ENCODE data around the gene SRD5A2.

The SRD5A2 gene, protein sequence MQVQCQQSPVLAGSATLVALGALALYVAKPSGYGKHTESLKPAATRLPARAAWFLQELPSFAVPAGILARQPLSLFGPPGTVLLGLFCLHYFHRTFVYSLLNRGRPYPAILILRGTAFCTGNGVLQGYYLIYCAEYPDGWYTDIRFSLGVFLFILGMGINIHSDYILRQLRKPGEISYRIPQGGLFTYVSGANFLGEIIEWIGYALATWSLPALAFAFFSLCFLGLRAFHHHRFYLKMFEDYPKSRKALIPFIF

GRCh38 chr2:31580321-31581117 is at the start of gene SRD5A2:
SRD5A2 (minus strand) TSS chr2:31580938; CDS start chr2:31580900, 38 bp downstream.
- DNase-seq, result no peak

- DNase-seq, result no peak
These were observed 25.8 kb upstream of the SRD5A2 start for GRCh38 chr2:31606509-31606908.

DNA sequence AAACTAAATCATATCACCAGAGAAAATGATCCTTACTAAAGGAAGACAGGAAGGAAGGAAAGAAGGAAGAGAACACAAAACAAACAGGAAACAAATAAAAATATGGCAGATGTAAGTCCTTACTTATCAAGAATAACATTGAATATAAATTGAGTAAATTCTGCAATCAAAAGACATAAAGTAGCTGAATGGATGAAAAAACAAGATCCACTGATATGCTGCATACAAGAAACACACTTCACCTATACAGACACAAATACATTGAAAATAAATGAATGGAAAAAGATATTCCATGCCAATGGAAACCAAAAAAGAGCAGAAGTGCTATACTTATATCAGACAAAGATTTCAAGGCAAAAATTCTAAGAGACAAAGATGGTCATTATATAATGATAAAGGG is 18.0 kb upstream of the SRD5A2 start:
- no peak for DNase-seq

GRCh38 chr2:31586230-31586629 is 5.5 kb upstream of the SRD5A2 start:
- DNase-seq, result no peak

DNA sequence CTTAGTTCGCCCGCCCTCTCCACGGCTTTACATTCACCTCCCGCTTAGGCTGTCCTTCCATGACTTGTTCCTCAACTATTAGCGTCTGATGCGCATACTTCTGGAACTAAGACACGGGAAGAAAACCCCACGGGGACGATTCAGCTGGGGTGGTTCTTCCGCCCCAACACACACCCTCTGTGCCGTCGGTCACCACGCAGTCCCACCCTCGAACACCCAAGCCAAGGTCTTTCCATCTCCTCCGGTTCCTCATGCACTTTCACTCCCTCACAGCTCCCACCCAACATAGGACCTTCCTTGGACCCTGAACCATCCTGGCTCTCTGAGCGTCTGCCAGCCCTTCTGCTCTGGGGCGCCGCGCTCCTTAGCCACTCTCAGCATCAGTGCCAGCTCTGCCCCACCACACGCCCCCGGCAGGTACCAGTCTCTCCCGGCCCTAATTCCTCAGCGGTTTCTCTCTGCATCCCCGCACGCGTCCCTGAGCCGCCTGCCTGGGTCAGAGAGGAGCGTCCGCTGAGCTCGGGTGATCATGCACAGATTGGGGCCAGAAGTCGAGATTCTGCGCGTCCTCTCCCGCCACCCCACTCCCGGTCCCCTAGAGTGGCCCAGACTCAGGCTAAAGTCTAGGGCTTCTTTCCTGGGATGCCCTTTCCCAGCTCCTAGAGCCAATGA is 522 bp upstream of the SRD5A2 start:
- no peak for DNase-seq

- no peak for DNase-seq
These were observed 780 bp downstream of the SRD5A2 start for GRCh38 chr2:31579996-31580320.

GRCh38 chr2:31578316-31578715 is 2.4 kb downstream of the SRD5A2 start:
- DNase-seq, result no peak

DNA sequence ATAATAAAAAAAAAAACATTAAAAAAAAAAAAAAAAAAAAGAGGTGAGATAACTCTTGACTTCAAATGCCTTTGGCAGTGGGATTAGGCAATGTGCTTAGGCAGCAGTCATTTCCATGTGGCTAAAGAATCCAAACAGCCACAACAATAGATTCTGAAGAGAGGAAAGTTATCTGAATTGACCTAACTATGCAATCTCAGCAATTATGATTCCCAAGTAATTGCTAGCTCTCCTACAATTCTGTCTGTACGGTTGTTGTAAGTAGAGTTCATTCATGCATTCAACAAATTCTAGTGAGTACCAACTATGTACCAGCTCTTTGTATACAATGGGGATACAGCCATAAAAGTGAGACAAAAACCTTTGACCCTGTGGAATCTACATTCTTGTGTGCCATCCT is 3.6 kb downstream of the SRD5A2 start:
- no peak for DNase-seq

- no peak for DNase-seq
These were observed 12.0 kb downstream of the SRD5A2 start for GRCh38 chr2:31568585-31569201.

DNA sequence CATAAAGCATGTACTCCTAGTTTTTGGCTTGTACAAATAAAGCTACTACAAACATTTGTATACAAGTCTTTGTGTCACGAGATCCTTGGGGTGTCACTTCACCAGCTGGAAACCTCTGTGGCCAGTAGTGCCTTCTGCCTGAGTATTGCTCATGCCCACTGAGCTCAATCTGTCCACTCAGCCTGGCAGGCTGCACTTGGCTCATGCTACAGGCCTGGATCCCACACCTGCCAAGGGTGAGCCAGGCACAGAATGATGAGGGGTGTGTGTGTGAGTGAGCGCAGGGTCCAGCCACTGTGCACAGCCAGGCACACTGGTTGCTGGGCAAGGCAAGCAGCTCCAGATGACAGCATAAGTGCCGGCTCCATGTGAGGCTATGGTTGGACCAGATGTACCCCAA is 13.1 kb downstream of the SRD5A2 start:
- no peak for DNase-seq

- DNase-seq, result no peak
These were observed 17.4 kb downstream of the SRD5A2 start for GRCh38 chr2:31563273-31563839.

DNA sequence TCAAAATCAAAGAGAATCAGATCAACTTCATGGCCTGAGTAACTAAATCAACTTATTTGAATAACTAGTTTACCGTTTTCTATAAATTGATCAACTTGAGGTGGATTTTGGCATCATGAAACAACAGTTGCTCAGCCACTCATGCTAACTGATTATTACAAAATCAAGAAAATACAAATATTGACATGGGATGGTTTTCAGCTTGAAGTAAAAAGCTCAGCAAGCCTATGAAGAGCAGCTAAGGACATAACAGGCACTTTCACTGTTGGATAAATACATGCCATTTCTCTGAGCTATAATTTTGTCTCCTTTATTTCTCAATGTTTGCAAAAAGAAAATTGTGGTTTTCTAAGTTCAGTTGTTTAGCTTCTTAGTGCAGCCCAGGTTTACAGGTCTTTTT is 18.9 kb downstream of the SRD5A2 start:
- no peak for DNase-seq

GRCh38 chr2:31558401-31559295 is 22.1 kb downstream of the SRD5A2 start:
- DNase-seq, result no peak

- no peak for DNase-seq
These were observed 23.8 kb downstream of the SRD5A2 start for GRCh38 chr2:31556940-31557339.

- DNase-seq, result no peak
These were observed 24.6 kb downstream of the SRD5A2 start for GRCh38 chr2:31555967-31556706.

DNA sequence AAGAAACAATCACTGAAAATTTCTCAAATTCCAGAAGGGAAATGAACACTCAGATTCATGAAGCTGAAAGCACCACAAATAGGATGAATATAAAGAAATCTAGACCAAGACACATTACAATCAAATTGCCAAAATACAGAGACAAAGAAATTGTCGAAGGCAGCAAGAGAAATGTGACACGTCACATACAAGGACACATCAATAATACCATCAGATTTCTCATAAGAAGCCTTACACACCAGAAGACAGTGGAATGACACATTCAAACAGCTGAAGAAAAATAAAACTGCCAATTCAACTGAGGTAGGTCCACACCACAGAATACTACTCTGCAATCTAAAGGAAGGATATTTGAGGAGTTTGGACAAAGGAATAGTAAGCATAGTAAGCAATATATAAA is 27.4 kb downstream of the SRD5A2 start:
- no peak for DNase-seq

DNA sequence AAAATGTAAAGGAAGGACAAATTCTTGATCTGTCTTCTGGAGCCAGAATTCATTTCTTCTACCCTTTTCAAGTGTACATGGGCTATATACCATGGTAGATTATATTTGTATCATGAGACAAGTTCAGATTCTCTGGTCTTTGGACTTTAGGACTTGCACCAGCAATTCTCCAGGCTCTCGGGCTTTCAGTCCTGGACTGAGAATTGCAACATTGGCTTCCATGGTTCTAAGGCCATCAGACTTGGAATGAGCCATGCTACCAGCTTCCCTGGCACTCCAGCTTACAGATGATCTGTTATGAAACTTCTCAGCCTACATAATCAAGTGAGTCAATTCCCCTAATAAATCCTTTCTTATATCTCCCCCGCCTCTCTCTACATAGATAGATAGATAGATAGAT is 33.3 kb downstream of the SRD5A2 start:
- no peak for DNase-seq

- DNase-seq, result no peak
These were observed 38.9 kb downstream of the SRD5A2 start for GRCh38 chr2:31541853-31542252.

GRCh38 chr2:31539505-31539904 is 41.2 kb downstream of the SRD5A2 start:
- no peak for DNase-seq

- no peak for DNase-seq
These were observed 45.0 kb downstream of the SRD5A2 start for GRCh38 chr2:31535768-31536167.

GRCh38 chr2:31534636-31535035 is 46.1 kb downstream of the SRD5A2 start:
- no peak for DNase-seq
